NCI-H2081 treated with DMSO at 0.1 percent for 48 hours (cell line): Measurements from ENCODE around the gene NDUFA13.

Source experiments
- DNase-seq: peaks from one replicate; lab custom pipeline; 2025; lab: John Stamatoyannopoulos, UW

NDUFA13 gene

GRCh38 chr19:19533841-19534240, 17.8 kb downstream of the NDUFA13 start:
- no peak for DNase-seq

- DNase-seq = no peak
These were observed 18.7 kb downstream of the NDUFA13 start for GRCh38 chr19:19534556-19535265.

- no peak for DNase-seq
These were observed 19.5 kb downstream of the NDUFA13 start for GRCh38 chr19:19535311-19536191.

GRCh38 chr19:19537075-19538048, 21.3 kb downstream of the NDUFA13 start:
- no peak for DNase-seq

GRCh38 chr19:19538061-19538784, 22.2 kb downstream of the NDUFA13 start, which contains the start of gene CILP2:
Gene CILP2, plus strand, starts transcription at chr19:19538265. Its CDS starts 85 bp downstream, at chr19:19538350.
- no peak for DNase-seq

GRCh38 chr19:19538785-19539166, 22.8 kb downstream of the NDUFA13 start:
- DNase-seq = no peak

GRCh38 chr19:19539698-19540063, 23.7 kb downstream of the NDUFA13 start:
- DNase-seq = no peak

- DNase-seq = no peak
These were observed 24.2 kb downstream of the NDUFA13 start for GRCh38 chr19:19540064-19540714.

- no peak for DNase-seq
These were observed 24.9 kb downstream of the NDUFA13 start for GRCh38 chr19:19540715-19541515.

GRCh38 chr19:19541616-19542015, 25.6 kb downstream of the NDUFA13 start:
- DNase-seq = no peak

- no peak for DNase-seq
These were observed 26.5 kb downstream of the NDUFA13 start for GRCh38 chr19:19542507-19542906.

GRCh38 chr19:19543101-19543500, 27.1 kb downstream of the NDUFA13 start:
- DNase-seq = no peak

- DNase-seq = no peak
These were observed 27.6 kb downstream of the NDUFA13 start for GRCh38 chr19:19543640-19544039.

GRCh38 chr19:19544257-19544953, 28.4 kb downstream of the NDUFA13 start:
- no peak for DNase-seq

GRCh38 chr19:19544954-19545591, 29.0 kb downstream of the NDUFA13 start:
- DNase-seq = no peak

- no peak for DNase-seq
These were observed 29.7 kb downstream of the NDUFA13 start for GRCh38 chr19:19545707-19546106.

- no peak for DNase-seq
These were observed 30.7 kb downstream of the NDUFA13 start for GRCh38 chr19:19546751-19547162.

- DNase-seq = no peak
These were observed 31.8 kb downstream of the NDUFA13 start for GRCh38 chr19:19547674-19548336.
